Measurements from ENCODE around the gene CALML5. TPM values are rescaled to one million over a fixed set of nuclear protein-coding genes. Genes with fewer than 3 reads are reported as not detected.

Gene CALML5
- total and polyA plus RNA-seq, 2 of the 4 experiments (the other 2 are of a cell fraction) = not detected

GRCh38 chr10:5528989-5529701, 29.8 kb upstream of the CALML5 start:
- DNase-seq (no peak), ATAC-seq (ENCODE audit: low read depth) (no peak)
- WGBS, 2 experiments (ENCODE audit: extremely low coverage in 2 of 2, insufficient read length in 1 of 2) = 78% methylated on average over 5 of the region's 11 CpGs; no CpG with 5 or more reads in 1 of the 2 experiments
- BruUV-seq (replicated peaks) = no TSS peak
- Histone ChIP-seq H3K4ac (ENCODE audit: low read depth, low read length) (no peak overlapping the region), H3K9ac (ENCODE audit: low read depth, low read length) (no peak overlapping the region), H3K4me3 (ENCODE audit: insufficient read depth, low read depth, low read length) (no peak overlapping the region), H3K14ac (replicated peaks; ENCODE audit: low read depth, low read length) (no peak overlapping the region), H2BK20ac (ENCODE audit: low read depth, low read length) (no peak overlapping the region), H3K27ac (ENCODE audit: insufficient read depth, low read length) (no peak overlapping the region), H3K18ac (ENCODE audit: low read depth, low read length) (no peak overlapping the region), H3K4me2 (ENCODE audit: low read depth, low read length) (no peak overlapping the region), H3K23ac (ENCODE audit: low read depth, low read length) (no peak overlapping the region), H2AK5ac (ENCODE audit: low read depth, low read length) (0 out of 2 replicates have a peak overlapping the region, but pooled peaks have one; percentile 7), H3K36me3 (ENCODE audit: control insufficient read depth, insufficient read depth, low read length) (no peaks in the 10 kb centered on the region), H2BK5ac (ENCODE audit: low read depth, low read length, poor library complexity, severe bottlenecking) (no peak overlapping the region), H3K79me1 (ENCODE audit: low read depth in 1 of 2, low read length in 2 of 2) (no peaks in the 10 kb centered on the region), H3K27me3 (ENCODE audit: control insufficient read depth, insufficient read depth, low read length) (peaks cover 2% of the 10 kb centered on the region; the same call in 1 of the 2 replicates), H3K9me3 (ENCODE audit: control insufficient read depth, insufficient read depth, low read length) (no peaks in the 10 kb centered on the region), H3K9me1 (ENCODE audit: insufficient read depth, low read length) (no peaks in the 10 kb centered on the region), H4K91ac (ENCODE audit: insufficient read depth, low read depth, low read length) (no peak overlapping the region), H4K8ac (ENCODE audit: low read depth in 2 of 2, low read length in 2 of 2) (no peak overlapping the region), H2BK120ac (ENCODE audit: low read depth, low read length) (no peak overlapping the region), H2AFZ (replicated peaks; ENCODE audit: low read length, poor library complexity) (peak overlapping the region; percentile 47), H2BK15ac (ENCODE audit: low read depth, low read length) (no peak overlapping the region), H3K4me1 (ENCODE audit: control insufficient read depth, insufficient read depth, low read length) (no peaks in the 10 kb centered on the region), H3K56ac (ENCODE audit: extremely low read depth, insufficient read depth, low read length) (no peak overlapping the region), H2AK9ac (replicated peaks; ENCODE audit: low read depth, low read length, poor library complexity) (no peak overlapping the region), H4K20me1 (ENCODE audit: insufficient read depth, low read length) (no peaks in the 10 kb centered on the region), H4K5ac (ENCODE audit: low read depth, low read length) (no peak overlapping the region)
- in situ Hi-C loops (cut with MboI; ENCODE audit: low sequenced_read_pairs) (no loop called here), dilution Hi-C loops (cut with HindIII; ENCODE audit: low sequenced_read_pairs, unreplicated experiment) (no loop called here), intact Hi-C loops (cut with micrococcal nuclease) (no loop called here)
- CTCF ChIA-PET = no interaction called here
- TF ChIP-seq RAD21 (IDR thresholded peaks at IDR 0.05; ENCODE audit: low read length) (no peak), FOS (IDR thresholded peaks at IDR 0.05; ENCODE audit: low read depth, low read length) (no peak), SMC3 (IDR thresholded peaks at IDR 0.05; ENCODE audit: low read depth, low read length) (no peak), RCOR1 (IDR thresholded peaks at IDR 0.05; ENCODE audit: insufficient replicate concordance, low read length) (no peak), BHLHE40 (IDR thresholded peaks at IDR 0.05; ENCODE audit: low read depth, low read length) (no peak), CEBPB (IDR thresholded peaks at IDR 0.05; ENCODE audit: low read depth, low read length) (no peak), RFX5 (IDR thresholded peaks at IDR 0.05; ENCODE audit: low read depth, low read length) (no peak)
- TF ChIP-seq, protein P1, sequence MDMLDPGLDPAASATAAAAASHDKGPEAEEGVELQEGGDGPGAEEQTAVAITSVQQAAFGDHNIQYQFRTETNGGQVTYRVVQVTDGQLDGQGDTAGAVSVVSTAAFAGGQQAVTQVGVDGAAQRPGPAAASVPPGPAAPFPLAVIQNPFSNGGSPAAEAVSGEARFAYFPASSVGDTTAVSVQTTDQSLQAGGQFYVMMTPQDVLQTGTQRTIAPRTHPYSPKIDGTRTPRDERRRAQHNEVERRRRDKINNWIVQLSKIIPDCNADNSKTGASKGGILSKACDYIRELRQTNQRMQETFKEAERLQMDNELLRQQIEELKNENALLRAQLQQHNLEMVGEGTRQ (IDR thresholded peaks at IDR 0.05; ENCODE audit: low read depth, low read length) = no peak
- POLR2A ChIA-PET (ENCODE audit: unreplicated experiment) = interaction anchor here (0.6 kb wide), 1 partner anchor 37 kb away, joined by 3 read pairs; no protein-coding TSS in a partner anchor

Measured in IMR-90 (cell line).